ENCODE measurements around the gene RRAGA.
"Not testable (repeated sequence)": the region's sequence is repeated elsewhere in the genome, so short reads cannot be mapped to it uniquely, and the experiment has no call there.

Gene RRAGA

GRCh38 chr9:19074836-19075235 is 25.6 kb downstream of the RRAGA start:
- peak; percentile 20 for DNase-seq (ENCODE audit: low read depth, low spot score)
- H3K27ac ChIP-seq: peak overlapping the region; percentile 13

DNA sequence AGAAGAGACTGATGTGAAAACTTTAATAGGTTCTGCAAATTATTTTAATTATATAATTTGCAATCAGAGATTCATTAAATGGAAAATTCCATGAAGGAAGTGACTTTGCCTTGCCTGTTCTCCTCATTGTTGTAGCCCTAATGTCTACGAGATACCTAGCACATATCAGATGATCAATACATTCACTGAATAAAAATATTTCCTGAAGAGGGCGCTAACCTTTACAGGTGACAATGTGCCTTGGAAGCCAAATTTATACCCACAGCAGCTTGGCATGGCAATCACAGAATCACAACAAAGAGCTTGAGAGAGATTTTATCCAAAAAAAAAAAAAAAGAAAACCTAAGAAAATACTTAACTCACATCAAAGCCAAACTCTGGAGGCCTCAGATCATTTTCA is 36.1 kb downstream of the RRAGA start:
- no peak for DNase-seq (ENCODE audit: low read depth, low spot score)
- no peak overlapping the region for H3K27ac ChIP-seq

DNA sequence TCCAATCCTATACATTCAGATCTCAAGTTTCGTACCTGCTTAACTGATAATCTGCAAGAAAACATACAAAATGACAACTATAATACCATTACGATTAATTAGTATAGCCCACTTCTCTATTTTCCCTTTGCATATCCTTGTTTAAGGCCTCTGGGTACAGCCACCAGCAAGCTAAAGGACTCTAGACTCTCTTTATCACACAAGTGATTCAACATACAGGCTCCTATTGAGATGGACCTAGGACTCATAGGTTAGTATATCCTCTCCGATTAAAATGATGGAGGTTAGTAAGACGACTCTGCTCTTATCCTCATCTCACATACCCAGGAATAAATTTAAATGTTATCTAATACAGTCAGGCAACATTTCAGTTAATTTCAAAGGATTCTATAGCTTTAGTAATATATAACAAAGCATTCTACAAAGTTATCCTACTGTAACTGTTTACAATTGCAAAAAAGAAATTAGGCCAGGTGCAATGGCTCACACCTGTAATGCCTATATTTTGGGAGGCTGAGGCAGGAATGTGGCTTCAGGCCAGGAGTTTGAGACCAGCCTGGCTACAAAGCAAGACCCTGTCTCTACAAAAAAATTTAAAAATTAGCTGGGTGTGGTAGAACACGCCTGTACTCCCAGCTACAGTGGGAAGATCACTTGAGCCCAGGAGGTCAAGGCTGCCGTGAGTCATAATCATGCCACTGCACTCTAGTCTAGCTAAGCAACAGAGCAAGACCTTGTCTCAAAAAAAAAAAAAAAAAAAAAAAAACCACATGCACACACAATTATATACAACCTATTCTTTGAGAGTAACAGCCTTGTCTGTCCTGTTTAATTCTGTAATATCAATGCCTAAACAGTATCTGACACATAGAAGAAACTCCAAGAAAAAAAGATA is 38.1 kb downstream of the RRAGA start:
- H3K27ac ChIP-seq: peak overlapping the region; percentile 19
- peak; percentile 26 for DNase-seq (ENCODE audit: low read depth, low spot score)

GRCh38 chr9:19097431-19097830 is 48.2 kb downstream of the RRAGA start:
- DNase-seq (ENCODE audit: low read depth, low spot score); H3K27ac ChIP-seq: not testable (repeated sequence)
